ENCODE data around the gene SH3BP5L. TPM values are rescaled to one million over a fixed set of nuclear protein-coding genes. Genes with fewer than 3 reads are reported as not detected.

SH3BP5L gene
- total and polyA plus RNA-seq, 2 donors (not counting 1 experiment from before 2014, with no cell fraction given): 19.2 to 36.5 TPM

DNA sequence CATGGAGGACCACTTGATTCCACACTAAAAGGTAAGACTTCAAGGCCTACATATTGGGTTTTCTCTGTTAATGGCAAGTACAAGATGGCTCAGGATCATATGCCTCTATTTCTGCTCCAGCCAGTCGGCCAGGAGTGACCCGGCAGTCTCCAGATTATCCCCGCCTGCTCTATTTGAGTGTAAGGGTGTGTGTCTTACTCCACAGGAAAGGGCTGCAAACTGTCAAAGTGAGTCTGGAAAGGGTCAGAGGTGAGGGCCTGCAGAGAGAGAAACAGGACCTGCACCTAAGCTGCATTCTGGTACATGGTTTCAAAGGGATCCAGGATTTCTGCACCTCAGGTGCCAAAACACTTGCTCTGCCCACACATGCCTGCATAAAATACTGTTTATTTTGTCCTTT is 23.9 kb upstream of the SH3BP5L start:
- Histone ChIP-seq H3K4me2 (replicated peaks; ENCODE audit: low read depth, low read length, poor library complexity, severe bottlenecking) (no peak overlapping the region), H3K9me3 (ENCODE audit: control extremely low read depth in 1 of 3, control insufficient read depth in 2 of 3, insufficient read depth in 1 of 3, low read length in 2 of 3) (peaks cover 0 to 4% (median 0%) of the 10 kb centered on the region in 3 donors), H3K9ac (ENCODE audit: low read length) (no peak overlapping the region), H2AFZ (ENCODE audit: insufficient read depth, low read depth, low read length, poor library complexity, severe bottlenecking) (no peak overlapping the region), H3K4me3 (ENCODE audit: control extremely low read depth in 1 of 5, extremely low read depth in 1 of 5, insufficient read depth in 1 of 5, low read depth in 2 of 5, low read length in 4 of 5) (no peak overlapping the region), H3K27ac (ENCODE audit: low read length in 2 of 2) (no peak overlapping the region), H3K4me1 (ENCODE audit: control insufficient read depth in 2 of 2, insufficient read depth in 2 of 2, low read length in 2 of 2) (peaks cover 15 to 22% of the 10 kb centered on the region in 2 donors), H3K27me3 (replicated peaks in 1 of 4; ENCODE audit: control extremely low read depth in 1 of 4, control insufficient read depth in 3 of 4, insufficient read depth in 4 of 4, low read length in 3 of 4) (no peaks in the 10 kb centered on the region), H3K79me2 (ENCODE audit: control insufficient read depth, insufficient read depth, low read length) (peaks cover 8% of the 10 kb centered on the region), H4K20me1 (ENCODE audit: control insufficient read depth, insufficient read depth, low read length, poor library complexity, severe bottlenecking) (peaks cover 42% of the 10 kb centered on the region), H3K36me3 (replicated peaks in 1 of 2; ENCODE audit: control extremely low read depth in 1 of 2, control insufficient read depth in 1 of 2, extremely low read depth in 1 of 2, insufficient read depth in 2 of 2, low read length in 1 of 2) (peaks cover 8 to 62% of the 10 kb centered on the region in 2 experiments)
- Mint-ChIP-seq H3K27me3 (no peaks in the 10 kb centered on the region), H3K27ac (no peak overlapping the region), H3K9me3 (ENCODE audit: insufficient read depth) (no peaks in the 10 kb centered on the region), H3K4me3 (no peak overlapping the region), H3K4me1 (peaks cover 9% of the 10 kb centered on the region)
- no peak for DNase-seq
- POLR2A ChIA-PET: no interaction called here
- TF ChIP-seq CTCF (IDR thresholded peaks at IDR 0.05): no peak
- TF ChIP-seq EZH2 (IDR thresholded peaks at IDR 0.05; ENCODE audit: borderline replicate concordance, insufficient read depth, low read depth, low read length, poor library complexity, severe bottlenecking): no peak
- intact Hi-C loops (cut with micrococcal nuclease): no loop called here
- ATAC-seq (ENCODE audit: low read depth): no peak
- CTCF ChIA-PET: interaction anchor here (1.2 kb wide), 1 partner anchor 10 kb away, joined by 3 read pairs; no protein-coding TSS in a partner anchor
- WGBS (ENCODE audit: insufficient coverage): 88% methylated on average over 2 of the region's 3 CpGs

DNA sequence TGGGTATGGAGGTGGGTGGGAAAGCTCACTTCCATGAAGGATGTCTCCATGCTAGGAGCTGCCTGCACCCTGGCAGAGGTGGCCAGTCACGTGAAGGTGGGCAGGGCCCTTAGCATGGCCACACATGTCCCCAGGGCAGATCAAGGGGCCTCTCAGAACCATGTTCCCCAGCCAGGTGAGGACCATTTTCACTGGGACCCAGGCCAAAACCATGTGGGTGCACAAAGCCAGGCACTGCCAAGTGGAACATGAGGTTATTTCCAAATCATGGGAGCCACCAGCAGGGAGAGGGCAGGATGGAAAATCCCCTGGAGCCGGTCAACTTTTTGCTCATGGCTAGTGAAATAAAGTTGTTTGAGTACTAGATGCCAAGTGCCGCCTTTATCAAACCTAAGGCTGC is 23.4 kb upstream of the SH3BP5L start:
- no peak for ATAC-seq (ENCODE audit: low read depth)
- H3K36me3 ChIP-seq (replicated peaks in 1 of 2; ENCODE audit: control extremely low read depth in 1 of 2, control insufficient read depth in 1 of 2, extremely low read depth in 1 of 2, insufficient read depth in 2 of 2, low read length in 1 of 2): peaks cover 8 to 64% of the 10 kb centered on the region in 2 experiments

More for the DNA sequence above, 23.4 kb upstream of the SH3BP5L start:
- H3K79me2 ChIP-seq (ENCODE audit: control insufficient read depth, insufficient read depth, low read length): peaks cover 13% of the 10 kb centered on the region
- peaks cover 0 to 4% (median 0%) of the 10 kb centered on the region in 3 donors for H3K9me3 ChIP-seq (ENCODE audit: control extremely low read depth in 1 of 3, control insufficient read depth in 2 of 3, insufficient read depth in 1 of 3, low read length in 2 of 3)
- H3K9ac ChIP-seq (ENCODE audit: low read length): no peak overlapping the region
- H3K27ac Mint-ChIP-seq: no peak overlapping the region
- no peak overlapping the region for H2AFZ ChIP-seq (ENCODE audit: insufficient read depth, low read depth, low read length, poor library complexity, severe bottlenecking)
- H3K4me1 ChIP-seq (ENCODE audit: control insufficient read depth in 2 of 2, insufficient read depth in 2 of 2, low read length in 2 of 2): peaks cover 15 to 22% of the 10 kb centered on the region in 2 donors
- H3K4me3 ChIP-seq (ENCODE audit: control extremely low read depth in 1 of 5, extremely low read depth in 1 of 5, insufficient read depth in 1 of 5, low read depth in 2 of 5, low read length in 4 of 5): no peak overlapping the region
- H3K27ac ChIP-seq (ENCODE audit: low read length in 2 of 2): no peak overlapping the region
- intact Hi-C loops (cut with micrococcal nuclease): no loop called here
- TF ChIP-seq CTCF (IDR thresholded peaks at IDR 0.05) (no peak), EZH2 (IDR thresholded peaks at IDR 0.05; ENCODE audit: borderline replicate concordance, insufficient read depth, low read depth, low read length, poor library complexity, severe bottlenecking) (no peak)
- H3K4me1 Mint-ChIP-seq: peaks cover 4% of the 10 kb centered on the region
- WGBS (ENCODE audit: insufficient coverage): 93% methylated on average over 3 of the region's 3 CpGs
- H3K4me2 ChIP-seq (replicated peaks; ENCODE audit: low read depth, low read length, poor library complexity, severe bottlenecking): no peak overlapping the region
- H3K27me3 ChIP-seq (replicated peaks in 1 of 4; ENCODE audit: control extremely low read depth in 1 of 4, control insufficient read depth in 3 of 4, insufficient read depth in 4 of 4, low read length in 3 of 4): no peaks in the 10 kb centered on the region
- H3K4me3 Mint-ChIP-seq: no peak overlapping the region
- H3K9me3 Mint-ChIP-seq (ENCODE audit: insufficient read depth): no peaks in the 10 kb centered on the region
- ChIA-PET CTCF (interaction anchor here (1.2 kb wide), 1 partner anchor 9 kb away, joined by 3 read pairs; no protein-coding TSS in a partner anchor), POLR2A (no interaction called here)
- no peaks in the 10 kb centered on the region for H3K27me3 Mint-ChIP-seq
- peaks cover 42% of the 10 kb centered on the region for H4K20me1 ChIP-seq (ENCODE audit: control insufficient read depth, insufficient read depth, low read length, poor library complexity, severe bottlenecking)
- DNase-seq: no peak

Data from B cell (primary cell).